ENCODE measurements around the gene FLNB. TPM values are rescaled to one million over a fixed set of nuclear protein-coding genes. Genes with fewer than 3 reads are reported as not detected.

Gene FLNB
- total and polyA plus RNA-seq, 2 of the 13 experiments (the other 11 are each of a cell fraction or from before 2014, with no cell fraction given): 106 to 130 TPM

GRCh38 chr3:58209933-58210332 lies 201.7 kb downstream of the FLNB start:
- H4K20me1 ChIP-seq (ENCODE audit: insufficient read depth, low read length): no peaks in the 10 kb centered on the region

More at GRCh38 chr3:58209933-58210332, 201.7 kb downstream of the FLNB start:
- peaks cover 80% of the 10 kb centered on the region for H3K4me1 ChIP-seq (ENCODE audit: insufficient read depth, low read length)
- no peak overlapping the region for H2AFZ ChIP-seq (ENCODE audit: low read length)
- H3K36me3 ChIP-seq (replicated peaks in 1 of 2; ENCODE audit: control insufficient read depth in 1 of 2, insufficient read depth in 2 of 2, low read length in 2 of 2): no peaks in the 10 kb centered on the region
- CTCF ChIA-PET (ENCODE audit: low intra/inter-chr PET ratio, low total read pairs): no interaction called here
- DNase-seq (ENCODE audit: low spot score) (no peak), ATAC-seq (no peak), FAIRE-seq (no peak)
- POLR2A ChIA-PET: no interaction called here
- in situ Hi-C loops (cut with HindIII; ENCODE audit: extremely low pct_ligation_motif_present, low pct_unique_long_range_greater_than_20kb): no loop called here
- H3K79me2 ChIP-seq (ENCODE audit: insufficient read depth, low read length): no peaks in the 10 kb centered on the region
- no peak overlapping the region for H3K27ac ChIP-seq (ENCODE audit: extremely low read length, insufficient read depth, low read length)
- H3K9me3 ChIP-seq (ENCODE audit: low read length): no peaks in the 10 kb centered on the region
- intact Hi-C loops (cut with micrococcal nuclease; ENCODE audit: unreplicated experiment): no loop called here
- H3K27me3 ChIP-seq (ENCODE audit: control insufficient read depth in 1 of 2, insufficient read depth in 2 of 2, low read length in 2 of 2): no peaks in the 10 kb centered on the region
- no TSS peak for BruUV-seq (replicated peaks)
- TF ChIP-seq ZNF512 (CRISPR knock-in tag; IDR thresholded peaks at IDR 0.05): peak; percentile 84
- no peak for TF ChIP-seq FOXP4 (CRISPR knock-in tag; IDR thresholded peaks at IDR 0.05)
- H3K4me2 ChIP-seq (ENCODE audit: low read depth, low read length): no peak overlapping the region
- no peak overlapping the region for H3K9ac ChIP-seq (ENCODE audit: insufficient read depth, low read depth, low read length)
- H3K4me3 ChIP-seq (replicated peaks in 1 of 3; ENCODE audit: insufficient read depth in 1 of 3, low read depth in 2 of 3, low read length in 3 of 3): no peak overlapping the region
- WGBS (ENCODE audit: low lambda C conversion rate): 76% methylated on average over 3 of the region's 3 CpGs
